ENCODE measurements around the gene PATL1.
"Not testable (repeated sequence)": the region's sequence is repeated elsewhere in the genome, so short reads cannot be mapped to it uniquely, and the experiment has no call there.

PATL1 gene

DNA sequence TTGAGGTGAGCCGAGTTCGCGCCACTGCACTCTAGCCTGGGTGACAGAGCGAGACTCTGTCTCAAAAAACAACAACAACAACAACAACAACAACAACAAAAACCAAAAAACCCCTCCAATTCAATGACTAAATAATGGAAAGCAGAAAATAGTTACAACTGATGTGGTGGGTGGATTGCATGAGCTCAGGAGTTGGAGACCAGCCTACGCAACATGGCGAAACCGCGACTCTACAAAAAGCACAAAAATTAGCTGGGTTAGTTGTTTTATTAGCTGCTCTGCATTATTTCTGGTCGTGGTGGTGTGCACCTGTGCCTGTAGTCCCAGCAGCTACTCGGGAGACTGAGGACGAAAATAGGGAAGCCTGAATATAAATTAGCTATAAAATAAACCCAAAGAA, 2.6 kb upstream of the PATL1 start:
- DNase-seq = no peak

GRCh38 chr11:59669611-59670009, 773 bp upstream of the PATL1 start:
- no peak for DNase-seq

- peak; percentile 31 to 46 for DNase-seq
Observed at GRCh38 chr11:59668188-59668949, 468 bp downstream of the PATL1 start.

GRCh38 chr11:59667812-59668187, 1.0 kb downstream of the PATL1 start:
- DNase-seq = no peak

GRCh38 chr11:59666969-59667368, 1.9 kb downstream of the PATL1 start:
- DNase-seq = no peak

DNA sequence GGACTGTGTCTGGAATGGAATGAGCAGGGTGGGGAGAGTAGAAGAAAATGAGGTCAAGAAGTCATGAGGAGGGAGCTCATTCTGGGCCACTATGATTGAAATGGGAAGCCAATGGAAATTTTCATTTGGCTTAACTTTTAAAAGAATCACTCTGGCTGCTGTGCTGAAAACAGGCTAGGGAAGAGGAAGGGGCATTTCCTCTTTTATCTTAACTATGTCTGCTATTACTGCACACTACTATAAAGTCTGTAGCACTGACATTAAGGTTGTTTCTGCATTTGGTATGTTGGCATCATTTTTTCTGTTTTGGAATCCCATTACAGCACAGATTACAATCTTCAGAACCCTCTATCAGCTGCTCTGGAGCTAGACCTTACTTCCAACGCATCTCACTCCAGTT, 8.2 kb downstream of the PATL1 start:
- DNase-seq = peak; percentile 27 to 33

GRCh38 chr11:59659981-59660380, 8.9 kb downstream of the PATL1 start:
- peak in 1 of 2 experiments; percentile 28 for DNase-seq

DNA sequence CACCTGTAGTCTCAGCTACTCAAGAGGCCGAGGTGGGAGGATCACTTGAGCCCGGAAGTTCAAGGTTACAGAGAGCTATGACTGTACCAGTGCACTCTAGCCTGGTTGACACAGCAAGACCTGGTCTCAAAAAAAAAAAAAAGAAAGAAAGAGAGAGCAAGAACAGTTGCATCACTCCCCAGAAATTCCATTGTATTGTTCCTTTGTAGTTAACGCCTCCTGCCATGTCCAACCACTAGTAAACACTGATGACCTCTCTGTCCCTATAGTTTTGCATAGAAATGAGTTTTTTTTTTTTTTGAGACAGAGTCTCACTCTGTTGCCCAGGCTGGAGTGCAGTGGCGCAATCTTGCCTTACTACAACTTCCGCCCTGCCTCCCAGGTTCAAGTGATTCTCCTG, 10.8 kb downstream of the PATL1 start:
- DNase-seq = no peak

DNA sequence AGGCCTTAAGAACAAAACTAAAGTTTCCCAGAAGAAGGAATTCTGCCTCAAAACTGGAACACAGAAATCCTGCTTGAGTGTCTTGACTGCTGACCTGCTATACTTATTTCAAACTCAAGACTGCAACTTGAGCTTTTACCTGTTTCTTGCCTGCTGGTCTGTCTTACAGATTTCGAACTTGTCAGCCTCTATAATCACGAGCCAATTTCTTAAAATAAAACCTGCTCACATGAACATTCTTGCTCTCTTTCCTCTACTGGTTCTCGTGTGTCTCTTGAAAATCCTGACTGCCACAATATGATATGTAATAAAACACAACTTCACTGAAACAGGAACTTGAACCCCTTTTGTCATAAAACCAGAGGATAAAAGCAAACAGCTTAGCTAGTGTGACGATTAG, 13.9 kb downstream of the PATL1 start:
- no peak for DNase-seq

DNA sequence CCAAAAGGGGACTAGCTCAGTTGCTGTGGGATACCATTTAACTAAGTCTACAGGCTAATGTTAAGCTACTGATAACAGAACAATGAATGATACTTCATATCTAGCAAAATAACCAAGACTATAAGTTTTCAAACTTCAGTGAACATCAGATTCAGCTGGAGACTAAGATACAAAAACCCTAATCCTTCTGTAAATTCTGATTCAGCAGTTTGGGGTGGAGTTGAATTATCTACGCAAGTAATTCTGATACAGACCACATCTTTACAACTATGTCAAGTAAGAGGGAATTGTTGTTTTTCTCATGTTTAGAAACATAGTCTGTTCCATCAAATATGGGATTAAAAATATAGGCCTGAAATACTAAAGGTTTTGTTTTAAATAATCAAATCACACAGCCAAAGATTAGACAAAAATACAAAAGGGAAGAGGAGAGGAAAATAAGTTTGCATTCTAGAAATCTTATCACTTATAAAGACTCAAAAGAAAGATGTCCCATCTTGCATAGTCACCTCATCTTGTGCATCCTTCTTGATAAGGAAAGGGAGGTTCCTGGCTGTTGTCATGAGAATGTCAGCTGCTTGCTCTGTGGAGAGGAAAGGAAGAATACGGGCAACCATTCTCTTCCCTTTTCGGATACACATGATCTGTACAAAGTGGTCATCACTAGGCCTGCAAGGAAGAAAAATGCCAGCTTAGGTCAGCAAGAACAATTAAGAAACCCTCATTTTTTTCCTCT, 21.4 kb downstream of the PATL1 start:
- DNase-seq = no peak

GRCh38 chr11:59644528-59644927, 24.3 kb downstream of the PATL1 start:
- no peak for DNase-seq

DNA sequence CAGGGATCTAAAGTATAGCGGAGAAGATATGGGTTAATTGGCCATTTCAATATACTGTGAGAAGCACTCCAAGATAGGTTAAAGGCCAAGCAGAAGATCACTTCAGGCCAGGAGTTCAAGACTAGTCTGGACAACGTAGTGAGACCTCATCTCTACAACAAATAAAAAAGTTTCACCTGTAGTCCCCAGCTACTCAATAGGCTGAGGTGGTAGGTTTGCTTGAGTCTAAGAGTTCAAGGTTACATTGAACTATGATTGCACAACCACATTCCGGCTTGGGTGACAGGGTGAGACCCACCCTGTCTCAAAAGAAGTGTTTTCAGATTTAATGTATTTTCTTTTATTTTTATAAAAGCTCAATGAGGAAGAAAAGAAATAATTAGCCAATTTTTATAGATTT, 25.4 kb downstream of the PATL1 start:
- DNase-seq = no peak

- DNase-seq = no peak
Observed at GRCh38 chr11:59641156-59641555, 27.7 kb downstream of the PATL1 start.

DNA sequence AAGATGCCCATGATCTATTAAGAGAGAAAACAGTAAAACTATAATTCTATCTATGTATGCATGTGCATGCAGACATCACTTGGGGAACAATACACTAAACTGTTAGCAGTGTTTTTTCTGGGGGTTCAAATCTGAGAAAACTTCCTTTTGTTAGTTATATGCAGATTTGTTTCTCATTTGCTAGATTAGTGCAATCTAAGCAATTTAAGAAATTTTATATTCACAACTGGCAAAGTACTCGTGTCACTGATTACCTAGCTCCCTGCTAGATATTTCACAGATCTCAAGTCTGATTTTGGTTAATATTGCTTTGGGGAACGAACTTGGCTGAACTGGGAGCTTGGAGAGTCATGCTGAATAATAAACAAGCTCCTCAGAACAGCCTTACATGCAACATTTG, 38.3 kb downstream of the PATL1 start:
- no peak for DNase-seq

- no peak for DNase-seq
Observed at GRCh38 chr11:59629996-59630395, 38.8 kb downstream of the PATL1 start.

DNA sequence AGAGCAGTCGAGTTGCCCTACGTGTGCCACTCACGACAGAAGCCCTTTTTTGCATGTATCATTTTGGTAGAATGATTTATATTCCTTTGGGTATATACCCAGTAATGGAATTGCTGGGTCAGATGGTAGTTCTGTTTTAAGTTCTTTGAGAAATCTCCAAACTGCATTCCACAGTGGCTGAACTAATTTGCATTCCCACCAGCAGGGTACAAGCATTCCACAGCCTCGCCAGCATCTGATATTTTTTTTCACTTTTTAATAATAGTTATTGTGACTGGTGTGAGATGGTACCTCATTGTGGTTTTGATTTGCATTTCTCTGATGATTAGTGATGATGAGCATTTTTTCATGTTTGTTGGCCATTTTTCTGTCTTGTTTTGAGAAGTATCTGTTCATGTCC, 41.9 kb downstream of the PATL1 start:
- not testable (repeated sequence) for DNase-seq

DNA sequence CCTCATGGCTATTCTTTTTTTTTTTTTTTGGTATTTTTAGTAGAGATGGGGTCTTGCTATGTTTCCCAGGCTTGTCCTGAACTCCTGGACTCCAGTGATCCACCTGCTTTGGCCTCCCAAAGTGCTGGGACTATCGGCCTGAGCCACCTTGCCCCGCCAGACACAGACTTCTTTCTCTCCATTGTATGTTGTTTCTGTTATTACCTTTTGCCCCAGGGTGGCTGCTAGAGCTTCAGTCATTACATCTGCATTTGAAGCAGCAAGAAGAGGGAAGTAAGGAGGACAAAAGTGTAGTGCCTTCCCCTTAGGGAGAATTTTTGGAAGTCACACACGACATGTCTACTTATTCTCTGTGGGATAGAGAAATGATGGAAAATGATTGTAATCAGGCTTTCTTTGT, 43.1 kb downstream of the PATL1 start:
- DNase-seq = no peak

DNA sequence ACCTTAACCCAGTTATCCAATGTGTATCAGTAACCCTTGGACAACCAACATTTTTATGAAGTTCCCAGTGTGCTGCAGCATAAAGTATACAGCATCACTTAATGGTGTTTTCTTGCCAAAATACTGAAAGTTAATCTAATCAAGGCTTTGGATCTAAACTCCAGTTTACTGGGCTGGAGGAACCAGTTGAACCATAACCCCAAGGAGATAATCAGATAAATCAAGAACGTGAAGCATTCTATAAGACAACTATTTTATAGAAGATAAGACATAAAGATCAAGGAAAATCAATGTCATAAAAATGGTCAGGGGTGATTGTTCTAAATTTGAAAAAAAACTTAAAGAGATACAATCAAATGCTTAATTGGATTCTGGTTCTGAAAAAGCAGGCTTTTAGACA, 51.0 kb downstream of the PATL1 start:
- no peak for DNase-seq

DNA sequence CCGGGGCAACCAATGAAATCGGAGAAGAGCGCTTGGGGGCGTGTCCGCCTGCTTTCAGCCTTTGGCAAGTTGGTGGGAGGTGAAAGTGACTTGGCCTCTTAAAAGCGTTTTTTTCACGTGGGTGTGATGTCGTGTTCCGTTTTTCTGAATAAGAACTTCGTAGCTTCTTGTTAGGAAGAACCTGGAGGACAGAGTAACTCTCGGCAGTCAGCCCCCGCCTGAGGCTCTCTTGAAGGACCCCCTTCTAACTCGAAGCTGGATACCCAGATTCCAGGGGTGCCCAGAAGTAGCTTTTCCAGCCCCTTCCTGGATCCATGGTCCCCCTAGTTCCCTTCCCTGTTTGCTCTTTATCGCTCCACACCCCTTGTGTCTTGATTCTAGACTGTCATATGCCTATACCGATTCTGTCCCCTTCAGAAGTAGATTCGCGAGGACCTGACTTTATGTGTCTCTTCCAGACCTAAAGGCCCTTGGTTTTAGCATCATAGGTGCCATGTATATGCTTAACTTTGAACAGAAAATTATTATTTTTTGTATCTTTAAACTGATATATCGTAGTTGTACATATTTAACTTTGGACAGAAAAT, 52.3 kb downstream of the PATL1 start:
- peak in 1 of 2 experiments; percentile 81 for DNase-seq

DNA sequence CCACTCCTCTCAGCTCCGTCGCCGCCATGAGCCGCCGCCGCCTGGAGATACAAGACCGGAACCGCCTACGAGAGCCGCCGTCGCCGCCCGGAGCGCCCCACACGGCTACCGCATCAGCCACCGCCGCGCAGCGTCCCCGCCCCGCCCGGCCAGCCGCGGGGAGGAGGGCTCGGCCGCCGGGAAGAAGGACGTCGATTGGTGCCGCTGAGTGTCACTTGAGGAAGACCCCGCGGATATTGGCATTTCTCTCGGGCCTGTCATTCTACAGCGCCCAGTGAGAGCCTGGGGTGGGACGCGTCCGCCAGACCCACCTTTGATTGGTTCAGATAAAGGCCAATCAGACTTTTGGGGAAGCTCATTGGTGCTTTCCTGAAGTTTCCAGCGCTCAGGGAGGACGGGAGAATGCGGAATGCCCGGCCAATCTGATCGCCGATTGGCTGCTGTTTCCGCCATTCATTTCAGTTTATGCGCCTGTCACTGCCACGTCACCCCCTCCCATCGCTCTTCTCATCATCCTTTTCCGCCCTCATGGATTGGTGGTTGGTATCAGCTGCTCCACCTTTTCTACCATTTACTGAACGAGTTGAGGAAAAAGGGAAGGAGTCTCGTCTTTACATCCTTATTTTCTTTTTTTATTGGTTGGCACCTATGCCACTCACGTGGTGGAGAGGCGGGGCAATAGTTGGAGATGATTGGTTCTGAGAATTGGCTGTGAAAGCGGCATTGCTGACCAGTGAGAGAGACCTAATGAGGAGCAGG, 53.0 kb downstream of the PATL1 start, which contains the start of gene OSBP:
Gene OSBP (minus strand): TSS at position 138 of the 759 bp plus-strand sequence. CDS start 110 bp downstream, at position 28.
- peak; percentile 100 for DNase-seq

DNA sequence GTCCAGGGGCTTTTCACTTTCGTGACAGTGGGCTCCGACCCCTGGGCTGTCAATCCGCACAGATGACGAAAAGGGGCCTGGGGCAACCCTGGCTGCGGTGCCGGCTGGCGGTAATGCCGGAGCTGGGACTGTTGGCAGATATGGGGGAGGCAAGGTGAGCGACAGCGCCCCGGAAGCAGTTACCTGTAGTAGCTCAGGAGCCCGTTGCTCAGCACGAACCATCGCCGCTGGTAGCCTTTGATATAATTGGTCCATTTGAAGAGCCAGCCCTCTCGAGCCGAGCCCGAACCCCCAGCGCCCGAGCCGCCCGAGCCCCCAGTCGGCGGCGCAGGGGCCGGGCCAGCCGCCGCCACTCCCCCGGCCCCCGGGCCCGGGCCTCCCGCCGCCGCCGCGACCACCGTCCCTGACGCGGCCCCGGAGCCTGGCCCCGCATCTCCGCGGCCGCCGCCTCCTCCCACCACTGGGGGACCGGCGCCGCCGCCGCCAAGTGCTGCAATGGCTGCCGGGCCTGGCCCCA, 53.7 kb downstream of the PATL1 start:
- DNase-seq = peak in 1 of 2 experiments; percentile 6

DNA sequence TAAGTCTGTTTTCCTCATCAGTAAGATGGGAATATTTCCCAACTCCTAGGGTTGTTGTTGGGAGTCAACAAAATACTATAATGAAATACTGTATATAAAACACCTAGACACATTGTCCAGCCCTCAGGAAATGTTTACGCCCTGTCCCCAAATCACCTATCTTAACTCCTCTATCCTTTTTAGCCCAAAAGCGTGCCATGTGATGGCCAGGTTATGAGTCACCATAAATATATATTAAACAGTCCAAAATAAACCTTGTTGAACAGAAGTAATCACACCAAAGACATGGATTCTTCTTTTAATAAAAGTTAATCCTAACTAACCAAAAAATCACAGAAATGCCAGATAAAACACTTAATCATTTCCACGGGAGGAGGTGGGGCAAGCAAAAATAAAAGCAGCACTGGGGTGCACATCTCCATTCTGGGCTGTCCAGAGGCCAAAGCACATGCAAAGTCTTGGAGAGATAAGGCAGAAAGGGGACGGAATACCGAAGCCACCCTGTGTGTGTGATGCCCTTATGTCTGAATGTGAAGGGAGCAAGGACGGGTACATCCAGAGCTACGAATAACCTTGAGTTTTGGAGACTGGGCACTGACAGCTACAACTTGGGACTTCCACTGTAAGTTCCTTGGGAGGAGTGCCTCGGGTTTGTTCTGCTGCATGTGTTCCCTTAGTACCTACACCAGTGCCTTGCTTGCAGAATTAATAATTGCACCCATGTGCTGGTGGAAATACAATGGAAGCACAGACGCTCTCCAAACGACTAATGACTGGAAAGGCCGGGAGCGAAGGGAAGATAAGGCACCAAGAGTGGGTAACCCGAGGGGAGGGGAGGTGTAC, 54.3 kb downstream of the PATL1 start:
- peak in 1 of 2 experiments; percentile 10 for DNase-seq
